ENCODE data around the gene ALB.

ALB gene

GRCh38 chr4:73409012-73409862 is 5.2 kb downstream of the ALB start:
- no peak for DNase-seq

- DNase-seq = no peak
Measured at GRCh38 chr4:73409978-73410548, 6.0 kb downstream of the ALB start.

- no peak for DNase-seq
Measured at GRCh38 chr4:73410916-73411730, 7.0 kb downstream of the ALB start.

- DNase-seq = no peak
Measured at GRCh38 chr4:73411731-73412414, 7.8 kb downstream of the ALB start.

- DNase-seq = no peak
Measured at GRCh38 chr4:73413294-73413755, 9.2 kb downstream of the ALB start.

GRCh38 chr4:73414936-73415271 is 10.8 kb downstream of the ALB start:
- no peak for DNase-seq

- no peak for DNase-seq
Measured at GRCh38 chr4:73415807-73416238, 11.7 kb downstream of the ALB start.

GRCh38 chr4:73416423-73417087 is 12.5 kb downstream of the ALB start:
- no peak for DNase-seq

GRCh38 chr4:73417342-73417741 is 13.3 kb downstream of the ALB start:
- no peak for DNase-seq

GRCh38 chr4:73417973-73418372 is 13.9 kb downstream of the ALB start:
- DNase-seq = no peak

GRCh38 chr4:73418677-73419076 is 14.6 kb downstream of the ALB start:
- peak in 1 of 4 experiments; percentile 0 for DNase-seq

- no peak for DNase-seq
Measured at GRCh38 chr4:73419106-73420038, 15.3 kb downstream of the ALB start.

GRCh38 chr4:73420615-73421014 is 16.5 kb downstream of the ALB start:
- no peak for DNase-seq

GRCh38 chr4:73421708-73422457 is 17.8 kb downstream of the ALB start:
- DNase-seq = no peak

- no peak for DNase-seq
Measured at GRCh38 chr4:73422458-73422752, 18.3 kb downstream of the ALB start.

- no peak for DNase-seq
Measured at GRCh38 chr4:73423184-73423583, 19.1 kb downstream of the ALB start.

- no peak for DNase-seq
Measured at GRCh38 chr4:73426666-73427065, 22.6 kb downstream of the ALB start.

GRCh38 chr4:73429118-73429517 is 25.0 kb downstream of the ALB start:
- no peak for DNase-seq

GRCh38 chr4:73429826-73430587 is 25.9 kb downstream of the ALB start:
- DNase-seq = no peak

- no peak for DNase-seq
Measured at GRCh38 chr4:73431813-73432168, 27.7 kb downstream of the ALB start.
